Astrocyte (in vitro differentiated cells and primary cell): ENCODE measurements around the gene AAR2. TPM values are rescaled to one million over a fixed set of nuclear protein-coding genes. Genes with fewer than 3 reads are reported as not detected.

Experiments
- DNase-seq: peaks from one replicate; pipeline ENCODE4 v3.0.0-alpha.2; 2010; ENCODE audit warnings: low read depth
- FAIRE-seq: peaks from 2 replicates; lab custom pipeline; 2011; peaks lifted over from hg19 to GRCh38; lab: Jason Lieb, UNC
- H2AFZ ChIP-seq: 2 replicates; pipeline ENCODE4 v1.6.0; 2012; ENCODE audit warnings: low read depth, low read length, inconsistent platforms
- H3K27ac ChIP-seq: 2 replicates; pipeline ENCODE4 v1.5.1; 2011; ENCODE audit warnings: low read depth, low read length, inconsistent platforms
- H3K27me3 ChIP-seq: 2 replicates; pipeline ENCODE4 v1.6.0; 2011; ENCODE audit warnings: low read length, inconsistent platforms; ENCODE audit not compliant: insufficient read depth
- H3K36me3 ChIP-seq: 2 replicates; pipeline ENCODE4 v1.5.1; 2011; ENCODE audit warnings: low read length, inconsistent platforms; ENCODE audit not compliant: insufficient read depth
- H3K4me1 ChIP-seq: 2 replicates; pipeline ENCODE4 v1.5.1; 2011; ENCODE audit warnings: low read length, inconsistent platforms; ENCODE audit not compliant: insufficient read depth
- H3K4me2 ChIP-seq: 2 replicates; pipeline ENCODE4 v1.6.0; 2012; ENCODE audit warnings: low read length, inconsistent platforms
- H3K4me3 ChIP-seq: 2 replicates; pipeline ENCODE4 v1.5.1; 2011; ENCODE audit warnings: low read depth, mild to moderate bottlenecking, low read length, inconsistent platforms; ENCODE audit not compliant: insufficient read depth
- H3K79me2 ChIP-seq: 2 replicates; pipeline ENCODE4 v1.6.0; 2012; ENCODE audit warnings: mild to moderate bottlenecking, low read length, inconsistent platforms; ENCODE audit not compliant: insufficient read depth
- H3K9ac ChIP-seq: 2 replicates; pipeline ENCODE4 v1.6.0; 2012; ENCODE audit warnings: mild to moderate bottlenecking, low read length, inconsistent platforms
- H3K9me3 ChIP-seq: 2 replicates; pipeline ENCODE4 v1.5.1; 2012; ENCODE audit warnings: low read depth, mild to moderate bottlenecking, low read length, inconsistent platforms; ENCODE audit not compliant: insufficient read depth
- H4K20me1 ChIP-seq: 2 replicates; pipeline ENCODE4 v1.6.0; 2012; ENCODE audit warnings: low read length, inconsistent platforms; ENCODE audit not compliant: insufficient read depth
- H3K27ac Mint-ChIP-seq: one replicate; pipeline ENCODE4 v1.8.0; 2021; ENCODE audit warnings: mild to moderate bottlenecking, mixed read lengths; ENCODE audit not compliant: unreplicated experiment
- H3K27me3 Mint-ChIP-seq: one replicate; pipeline ENCODE4 v1.8.0; 2021; ENCODE audit warnings: low read depth, mixed read lengths; ENCODE audit not compliant: unreplicated experiment
- H3K36me3 Mint-ChIP-seq: one replicate; pipeline ENCODE4 v1.8.0; 2021; ENCODE audit warnings: low read depth, mixed read lengths; ENCODE audit not compliant: unreplicated experiment
- H3K4me1 Mint-ChIP-seq: one replicate; pipeline ENCODE4 v1.8.0; 2021; ENCODE audit warnings: low read depth, mixed read lengths; ENCODE audit not compliant: unreplicated experiment
- H3K4me3 Mint-ChIP-seq: one replicate; pipeline ENCODE4 v1.8.0; 2021; ENCODE audit warnings: mild to moderate bottlenecking, moderate library complexity, mixed read lengths; ENCODE audit not compliant: unreplicated experiment
- H3K9me3 Mint-ChIP-seq: one replicate; pipeline ENCODE4 v1.8.0; 2021; ENCODE audit warnings: mild to moderate bottlenecking, mixed read lengths; ENCODE audit not compliant: unreplicated experiment
- CTCF ChIP-seq: IDR thresholded peaks from 2 replicates; pipeline ENCODE4 v1.5.1; 2011; ENCODE audit warnings: low read depth, mild to moderate bottlenecking, inconsistent platforms, low read length, moderate library complexity; ENCODE audit not compliant: insufficient read depth
- EZH2 ChIP-seq: IDR thresholded peaks from 2 replicates; pipeline ENCODE4 v1.6.1; 2012; ENCODE audit warnings: mild to moderate bottlenecking, low read length, inconsistent platforms; ENCODE audit not compliant: insufficient read depth
- total RNA-seq: library from RNA; stranded (reverse); gene quantifications from 2 replicates; pipeline ENCODE4 v1.2.1, GENCODE V29; 2021

Gene AAR2
- total RNA-seq, 1 donor from 2014 or later: 21.7 TPM

- H3K4me3 Mint-ChIP-seq: no peak overlapping the region
- Histone ChIP-seq H3K4me2 (no peak overlapping the region), H3K79me2 (no peaks in the 10 kb centered on the region), H3K4me3 (no peak overlapping the region), H3K36me3 (peaks cover 5% of the 10 kb centered on the region), H3K27ac (no peak overlapping the region), H3K4me1 (no peaks in the 10 kb centered on the region), H3K27me3 (no peaks in the 10 kb centered on the region), H4K20me1 (peaks cover 2% of the 10 kb centered on the region), H3K9ac (no peak overlapping the region), H3K9me3 (no peaks in the 10 kb centered on the region), H2AFZ (no peak overlapping the region)
- no peak for DNase-seq
- H3K36me3 Mint-ChIP-seq: peaks cover 8% of the 10 kb centered on the region
- TF ChIP-seq CTCF: no peak
- no peak for TF ChIP-seq EZH2
- no peaks in the 10 kb centered on the region for H3K4me1 Mint-ChIP-seq
- FAIRE-seq: no peak
- no peak overlapping the region for H3K27ac Mint-ChIP-seq
- no peaks in the 10 kb centered on the region for H3K9me3 Mint-ChIP-seq
- H3K27me3 Mint-ChIP-seq: peaks cover 5% of the 10 kb centered on the region
These were observed 24.0 kb downstream of the AAR2 start for GRCh38 chr20:36260316-36260715.

GRCh38 chr20:36261389-36262105, 25.3 kb downstream of the AAR2 start:
- no peak overlapping the region for H3K9ac ChIP-seq
- FAIRE-seq (no peak), DNase-seq (no peak)
- H3K36me3 ChIP-seq: peaks cover 3% of the 10 kb centered on the region
- H3K27ac ChIP-seq: no peak overlapping the region
- H3K9me3 ChIP-seq: no peaks in the 10 kb centered on the region
- H3K4me2 ChIP-seq: no peak overlapping the region
- Mint-ChIP-seq H3K36me3 (peaks cover 5% of the 10 kb centered on the region), H3K9me3 (no peaks in the 10 kb centered on the region), H3K27ac (no peak overlapping the region), H3K4me3 (no peak overlapping the region), H3K4me1 (no peaks in the 10 kb centered on the region), H3K27me3 (peaks cover 9% of the 10 kb centered on the region)
- no peak overlapping the region for H3K4me3 ChIP-seq
- no peaks in the 10 kb centered on the region for H3K79me2 ChIP-seq
- no peaks in the 10 kb centered on the region for H3K27me3 ChIP-seq
- TF ChIP-seq CTCF (no peak), EZH2 (no peak)
- no peak overlapping the region for H2AFZ ChIP-seq
- H3K4me1 ChIP-seq: no peaks in the 10 kb centered on the region
- H4K20me1 ChIP-seq: no peaks in the 10 kb centered on the region

- H3K27me3 ChIP-seq: no peaks in the 10 kb centered on the region
- H3K4me1 Mint-ChIP-seq: no peaks in the 10 kb centered on the region
- no peaks in the 10 kb centered on the region for H4K20me1 ChIP-seq
- H3K4me2 ChIP-seq: no peak overlapping the region
- H3K4me3 Mint-ChIP-seq: no peak overlapping the region
- H3K27ac Mint-ChIP-seq: no peak overlapping the region
- H3K4me1 ChIP-seq: no peaks in the 10 kb centered on the region
- H3K9me3 ChIP-seq: no peaks in the 10 kb centered on the region
- no peaks in the 10 kb centered on the region for H3K36me3 ChIP-seq
- H3K27me3 Mint-ChIP-seq: peaks cover 11% of the 10 kb centered on the region
- no peak overlapping the region for H3K27ac ChIP-seq
- FAIRE-seq (no peak), DNase-seq (no peak)
- no peak overlapping the region for H3K9ac ChIP-seq
- H3K4me3 ChIP-seq: no peak overlapping the region
- TF ChIP-seq CTCF (no peak), EZH2 (no peak)
- no peaks in the 10 kb centered on the region for H3K79me2 ChIP-seq
- H3K9me3 Mint-ChIP-seq: no peaks in the 10 kb centered on the region
- H3K36me3 Mint-ChIP-seq: no peaks in the 10 kb centered on the region
- no peak overlapping the region for H2AFZ ChIP-seq
These were observed 26.2 kb downstream of the AAR2 start for GRCh38 chr20:36262440-36262839.
